ENCODE measurements around the gene DCC. TPM values are rescaled to one million over a fixed set of nuclear protein-coding genes. Genes with fewer than 3 reads are reported as not detected.

DCC gene
- total RNA-seq, 1 experiment from 2014 or later, result not detected

GRCh38 chr18:52907543-52908308, 567.7 kb downstream of the DCC start:
- Histone ChIP-seq H3K4me3 (ENCODE audit: low read length) (no peak overlapping the region), H2AFZ (ENCODE audit: low read length) (no peak overlapping the region), H3K79me2 (ENCODE audit: low read length) (no peaks in the 10 kb centered on the region), H3K9ac (ENCODE audit: low read length) (no peak overlapping the region), H3K27ac (ENCODE audit: low read length) (no peak overlapping the region), H3K9me3 (ENCODE audit: low read length) (no peaks in the 10 kb centered on the region), H3K27me3 (ENCODE audit: low read length) (no peaks in the 10 kb centered on the region), H3F3A (ENCODE audit: low read length, unreplicated experiment) (no peaks in the 10 kb centered on the region), H4K20me1 (ENCODE audit: low read length) (no peaks in the 10 kb centered on the region), H3K4me2 (ENCODE audit: low read length) (no peak overlapping the region), H3K4me1 (ENCODE audit: insufficient read depth, low read length) (no peaks in the 10 kb centered on the region), H3K36me3 (ENCODE audit: low read depth, low read length) (no peaks in the 10 kb centered on the region), H3K9me2 (replicated peaks; ENCODE audit: low read length) (no peaks in the 10 kb centered on the region)
- BruUV-seq (replicated peaks), result no TSS peak
- TF ChIP-seq EZH2phosphoT487 (IDR thresholded peaks at IDR 0.05; ENCODE audit: borderline replicate concordance, low read length) (no peak), EZH2 (IDR thresholded peaks at IDR 0.05; ENCODE audit: low read length, unreplicated experiment) (no peak)
- TF ChIP-seq, protein P1, sequence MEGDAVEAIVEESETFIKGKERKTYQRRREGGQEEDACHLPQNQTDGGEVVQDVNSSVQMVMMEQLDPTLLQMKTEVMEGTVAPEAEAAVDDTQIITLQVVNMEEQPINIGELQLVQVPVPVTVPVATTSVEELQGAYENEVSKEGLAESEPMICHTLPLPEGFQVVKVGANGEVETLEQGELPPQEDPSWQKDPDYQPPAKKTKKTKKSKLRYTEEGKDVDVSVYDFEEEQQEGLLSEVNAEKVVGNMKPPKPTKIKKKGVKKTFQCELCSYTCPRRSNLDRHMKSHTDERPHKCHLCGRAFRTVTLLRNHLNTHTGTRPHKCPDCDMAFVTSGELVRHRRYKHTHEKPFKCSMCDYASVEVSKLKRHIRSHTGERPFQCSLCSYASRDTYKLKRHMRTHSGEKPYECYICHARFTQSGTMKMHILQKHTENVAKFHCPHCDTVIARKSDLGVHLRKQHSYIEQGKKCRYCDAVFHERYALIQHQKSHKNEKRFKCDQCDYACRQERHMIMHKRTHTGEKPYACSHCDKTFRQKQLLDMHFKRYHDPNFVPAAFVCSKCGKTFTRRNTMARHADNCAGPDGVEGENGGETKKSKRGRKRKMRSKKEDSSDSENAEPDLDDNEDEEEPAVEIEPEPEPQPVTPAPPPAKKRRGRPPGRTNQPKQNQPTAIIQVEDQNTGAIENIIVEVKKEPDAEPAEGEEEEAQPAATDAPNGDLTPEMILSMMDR (conservative IDR thresholded peaks at IDR 0.05; ENCODE audit: low read depth, low read length), result no peak
- ChIA-PET POLR2A (ENCODE audit: unreplicated experiment) (no interaction called here), CTCF (no interaction called here)
- ATAC-seq (no peak), DNase-seq (no peak)
- intact Hi-C loops (cut with micrococcal nuclease), result no loop called here

GRCh38 chr18:52914148-52914547, 574.2 kb downstream of the DCC start:
- Histone ChIP-seq H3K4me1 (ENCODE audit: insufficient read depth, low read length) (no peaks in the 10 kb centered on the region), H3K36me3 (ENCODE audit: low read depth, low read length) (no peaks in the 10 kb centered on the region), H3K4me3 (ENCODE audit: low read length) (no peak overlapping the region), H3K9me2 (replicated peaks; ENCODE audit: low read length) (no peaks in the 10 kb centered on the region), H3K4me2 (ENCODE audit: low read length) (no peak overlapping the region), H3K27me3 (ENCODE audit: low read length) (no peaks in the 10 kb centered on the region), H3K79me2 (ENCODE audit: low read length) (no peaks in the 10 kb centered on the region), H3K9ac (ENCODE audit: low read length) (no peak overlapping the region), H3K27ac (ENCODE audit: low read length) (no peak overlapping the region), H2AFZ (ENCODE audit: low read length) (no peak overlapping the region), H3K9me3 (ENCODE audit: low read length) (0 out of 2 replicates have a peak, but pooled peaks cover 6% of the 10 kb centered on the region), H4K20me1 (ENCODE audit: low read length) (no peaks in the 10 kb centered on the region), H3F3A (ENCODE audit: low read length, unreplicated experiment) (no peaks in the 10 kb centered on the region)
- POLR2A ChIA-PET (ENCODE audit: unreplicated experiment), result no interaction called here
- no peak for ATAC-seq
- TF ChIP-seq, protein P1 (conservative IDR thresholded peaks at IDR 0.05; ENCODE audit: low read depth, low read length), result no peak
- TF ChIP-seq EZH2phosphoT487 (IDR thresholded peaks at IDR 0.05; ENCODE audit: borderline replicate concordance, low read length) (no peak), EZH2 (IDR thresholded peaks at IDR 0.05; ENCODE audit: low read length, unreplicated experiment) (no peak)
- DNase-seq, result no peak
- CTCF ChIA-PET, result interaction anchor here (0.6 kb wide), 1 partner anchor 50 kb away, joined by 4 read pairs; no protein-coding TSS in a partner anchor
- no TSS peak for BruUV-seq (replicated peaks)
- intact Hi-C loops (cut with micrococcal nuclease), result no loop called here

GRCh38 chr18:52920665-52921064, 580.7 kb downstream of the DCC start:
- no peaks in the 10 kb centered on the region for H3F3A ChIP-seq (ENCODE audit: low read length, unreplicated experiment)
- CTCF ChIA-PET, result no interaction called here
- POLR2A ChIA-PET (ENCODE audit: unreplicated experiment), result no interaction called here
- no peaks in the 10 kb centered on the region for H4K20me1 ChIP-seq (ENCODE audit: low read length)
- no TSS peak for BruUV-seq (replicated peaks)
- no peak for ATAC-seq
- H3K9ac ChIP-seq (ENCODE audit: low read length), result no peak overlapping the region
- H3K4me3 ChIP-seq (ENCODE audit: low read length), result no peak overlapping the region
- no peaks in the 10 kb centered on the region for H3K36me3 ChIP-seq (ENCODE audit: low read depth, low read length)
- no peaks in the 10 kb centered on the region for H3K4me1 ChIP-seq (ENCODE audit: insufficient read depth, low read length)
- intact Hi-C loops (cut with micrococcal nuclease), result no loop called here
- TF ChIP-seq EZH2 (IDR thresholded peaks at IDR 0.05; ENCODE audit: low read length, unreplicated experiment), result no peak
- TF ChIP-seq EZH2phosphoT487 (IDR thresholded peaks at IDR 0.05; ENCODE audit: borderline replicate concordance, low read length), result no peak
- TF ChIP-seq, protein P1 (conservative IDR thresholded peaks at IDR 0.05; ENCODE audit: low read depth, low read length), result no peak
- H3K79me2 ChIP-seq (ENCODE audit: low read length), result no peaks in the 10 kb centered on the region
- H2AFZ ChIP-seq (ENCODE audit: low read length), result no peak overlapping the region
- H3K9me3 ChIP-seq (ENCODE audit: low read length), result 0 out of 2 replicates have a peak, but pooled peaks cover 6% of the 10 kb centered on the region
- H3K9me2 ChIP-seq (replicated peaks; ENCODE audit: low read length), result no peaks in the 10 kb centered on the region
- DNase-seq, result no peak
- no peak overlapping the region for H3K27ac ChIP-seq (ENCODE audit: low read length)
- no peak overlapping the region for H3K4me2 ChIP-seq (ENCODE audit: low read length)
- no peaks in the 10 kb centered on the region for H3K27me3 ChIP-seq (ENCODE audit: low read length)

All from PC-3 (cell line).